WERI-Rb-1 (cell line): ENCODE data around the gene MPEG1.

Experiments used
- DNase-seq: peaks from one replicate; pipeline ENCODE4 v3.0.0-alpha.2; 2020
- H3K27ac ChIP-seq: fragments of 250-450 bp; sonication (Bioruptor Pico); 2 replicates; pipeline ENCODE4 v1.5.1; 2020; ENCODE audit warnings: mild to moderate bottlenecking, moderate library complexity
- H3K27me3 ChIP-seq: fragments of 250-450 bp; sonication (Bioruptor Pico); 2 replicates; pipeline ENCODE4 v1.5.1; 2021; ENCODE audit warnings: mild to moderate bottlenecking, low read depth, moderate library complexity; ENCODE audit not compliant: insufficient read depth, severe bottlenecking
- H3K36me3 ChIP-seq: fragments of 250-450 bp; sonication (Bioruptor Pico); 2 replicates; pipeline ENCODE4 v1.5.1; 2020; ENCODE audit warnings: mild to moderate bottlenecking, moderate library complexity
- H3K4me3 ChIP-seq: 2 replicates; pipeline ENCODE4 v1.5.1; 2011; ENCODE audit warnings: low read depth, mild to moderate bottlenecking, control low read depth, low read length
- H3K9me3 ChIP-seq: fragments of 250-450 bp; sonication (Bioruptor Pico); 2 replicates; pipeline ENCODE4 v1.5.1; 2021; ENCODE audit warnings: mild to moderate bottlenecking, moderate library complexity; ENCODE audit not compliant: severe bottlenecking
- TF ChIP-seq, protein P1 (sequence below): IDR thresholded peaks from 2 replicates; pipeline ENCODE4 v1.5.1; 2011; ENCODE audit warnings: low read depth, mild to moderate bottlenecking, control low read depth, inconsistent platforms, low read length

The MPEG1 gene

DNA sequence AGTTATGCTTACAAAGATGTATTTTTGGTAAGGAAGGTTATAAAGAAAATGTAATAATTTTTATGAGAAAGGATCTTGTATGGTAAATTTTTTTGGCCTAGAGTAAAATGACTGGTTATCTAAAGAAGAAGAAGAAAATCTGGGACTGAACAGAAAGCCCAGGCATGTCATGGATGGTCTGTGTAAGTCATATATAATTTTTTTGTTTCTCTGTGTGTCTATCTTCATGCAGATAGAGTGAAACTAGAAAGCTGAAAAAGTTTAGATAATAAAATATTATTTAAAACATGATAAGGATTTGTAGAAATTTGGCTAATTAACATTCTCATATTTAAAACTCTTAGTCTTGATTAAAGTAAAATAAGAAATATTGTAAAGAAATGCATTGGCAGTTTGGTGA is 27.6 kb upstream of the MPEG1 start:
- H3K9me3 ChIP-seq: peaks cover 4% of the 10 kb centered on the region

DNA sequence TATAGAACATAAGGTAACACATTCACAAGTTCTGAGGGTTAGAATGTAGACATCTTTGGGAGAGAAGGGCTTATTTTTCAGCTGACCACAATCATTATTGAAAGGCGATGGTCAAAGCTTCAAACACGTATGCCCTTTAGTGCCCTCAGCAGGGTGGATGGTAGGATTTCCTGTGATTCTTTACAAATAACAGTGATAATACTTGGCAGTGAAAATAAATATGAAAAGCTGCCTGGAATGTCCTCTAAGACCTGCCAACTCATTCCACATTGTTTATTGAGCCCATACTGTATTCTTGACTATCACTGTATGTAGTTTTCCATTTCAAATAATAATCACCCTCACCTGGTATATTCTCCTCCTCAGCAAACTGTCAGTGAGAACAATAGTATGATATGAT is 13.7 kb upstream of the MPEG1 start:
- Histone ChIP-seq H3K9me3 (no peaks in the 10 kb centered on the region), H3K36me3 (no peaks in the 10 kb centered on the region), H3K4me3 (no peak overlapping the region), H3K27ac (no peak overlapping the region), H3K27me3 (peaks cover 69% of the 10 kb centered on the region)
- no peak for DNase-seq
- TF ChIP-seq, protein P1, sequence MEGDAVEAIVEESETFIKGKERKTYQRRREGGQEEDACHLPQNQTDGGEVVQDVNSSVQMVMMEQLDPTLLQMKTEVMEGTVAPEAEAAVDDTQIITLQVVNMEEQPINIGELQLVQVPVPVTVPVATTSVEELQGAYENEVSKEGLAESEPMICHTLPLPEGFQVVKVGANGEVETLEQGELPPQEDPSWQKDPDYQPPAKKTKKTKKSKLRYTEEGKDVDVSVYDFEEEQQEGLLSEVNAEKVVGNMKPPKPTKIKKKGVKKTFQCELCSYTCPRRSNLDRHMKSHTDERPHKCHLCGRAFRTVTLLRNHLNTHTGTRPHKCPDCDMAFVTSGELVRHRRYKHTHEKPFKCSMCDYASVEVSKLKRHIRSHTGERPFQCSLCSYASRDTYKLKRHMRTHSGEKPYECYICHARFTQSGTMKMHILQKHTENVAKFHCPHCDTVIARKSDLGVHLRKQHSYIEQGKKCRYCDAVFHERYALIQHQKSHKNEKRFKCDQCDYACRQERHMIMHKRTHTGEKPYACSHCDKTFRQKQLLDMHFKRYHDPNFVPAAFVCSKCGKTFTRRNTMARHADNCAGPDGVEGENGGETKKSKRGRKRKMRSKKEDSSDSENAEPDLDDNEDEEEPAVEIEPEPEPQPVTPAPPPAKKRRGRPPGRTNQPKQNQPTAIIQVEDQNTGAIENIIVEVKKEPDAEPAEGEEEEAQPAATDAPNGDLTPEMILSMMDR: no peak

More for the DNA sequence above, 27.6 kb upstream of the MPEG1 start:
- no peak overlapping the region for H3K27ac ChIP-seq
- TF ChIP-seq, protein P1: no peak
- DNase-seq: no peak
- H3K4me3 ChIP-seq: no peak overlapping the region
- no peaks in the 10 kb centered on the region for H3K36me3 ChIP-seq
- H3K27me3 ChIP-seq: peaks cover 11% of the 10 kb centered on the region

DNA sequence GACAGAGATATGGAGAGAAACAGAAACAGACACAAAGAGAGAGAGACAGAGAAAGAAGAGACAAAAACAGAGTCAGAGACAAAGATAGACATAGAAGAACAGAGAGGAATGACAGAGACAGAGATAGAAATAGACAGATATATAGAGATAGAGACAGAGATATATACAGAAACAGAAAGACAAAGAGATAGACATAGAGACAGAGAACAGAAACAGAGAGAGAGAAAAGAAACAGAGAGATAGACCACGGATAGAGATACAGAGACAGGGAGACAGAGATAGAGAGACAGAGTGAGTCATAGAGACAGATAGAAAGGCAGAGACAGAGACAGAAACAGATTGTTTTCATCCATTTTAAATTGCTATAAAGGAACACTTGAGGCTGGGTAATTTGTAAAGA is 12.3 kb upstream of the MPEG1 start:
- H3K27ac ChIP-seq: no peak overlapping the region
- H3K27me3 ChIP-seq: peaks cover 72% of the 10 kb centered on the region
- no peak overlapping the region for H3K4me3 ChIP-seq
- no peak for DNase-seq
- TF ChIP-seq, protein P1: no peak
- H3K9me3 ChIP-seq: no peaks in the 10 kb centered on the region
- no peaks in the 10 kb centered on the region for H3K36me3 ChIP-seq

DNA sequence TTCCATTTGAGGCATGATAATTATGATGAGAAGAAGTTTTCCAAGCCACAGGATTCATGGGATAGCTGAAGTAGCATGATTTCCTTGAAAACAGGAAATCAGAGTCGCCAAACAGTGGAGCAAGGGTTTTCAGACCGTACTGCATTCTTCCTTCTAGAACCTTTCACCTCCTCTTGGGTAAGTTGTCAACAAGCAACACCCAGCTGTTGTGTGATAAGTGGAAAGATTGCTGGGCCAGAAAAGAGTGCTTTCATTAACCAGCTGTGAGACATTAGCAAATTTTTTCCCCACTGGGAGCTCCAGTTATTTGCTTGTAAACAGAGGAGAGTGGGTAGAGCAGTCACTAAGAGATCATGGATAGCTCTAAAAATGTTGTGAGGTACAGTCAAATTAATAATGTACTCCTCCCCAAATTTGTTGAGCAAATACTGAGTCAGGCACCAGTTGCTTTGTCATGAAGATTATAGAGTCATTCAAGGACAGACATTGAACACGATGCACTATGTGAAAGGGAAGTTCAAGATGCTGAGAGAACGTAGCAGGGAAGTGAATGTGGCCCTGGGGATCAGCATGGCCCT is 11.7 kb upstream of the MPEG1 start:
- no peaks in the 10 kb centered on the region for H3K36me3 ChIP-seq
- H3K9me3 ChIP-seq: no peaks in the 10 kb centered on the region
- no peak overlapping the region for H3K4me3 ChIP-seq
- DNase-seq: no peak
- TF ChIP-seq, protein P1: no peak
- H3K27ac ChIP-seq: no peak overlapping the region
- peaks cover 66% of the 10 kb centered on the region for H3K27me3 ChIP-seq

DNA sequence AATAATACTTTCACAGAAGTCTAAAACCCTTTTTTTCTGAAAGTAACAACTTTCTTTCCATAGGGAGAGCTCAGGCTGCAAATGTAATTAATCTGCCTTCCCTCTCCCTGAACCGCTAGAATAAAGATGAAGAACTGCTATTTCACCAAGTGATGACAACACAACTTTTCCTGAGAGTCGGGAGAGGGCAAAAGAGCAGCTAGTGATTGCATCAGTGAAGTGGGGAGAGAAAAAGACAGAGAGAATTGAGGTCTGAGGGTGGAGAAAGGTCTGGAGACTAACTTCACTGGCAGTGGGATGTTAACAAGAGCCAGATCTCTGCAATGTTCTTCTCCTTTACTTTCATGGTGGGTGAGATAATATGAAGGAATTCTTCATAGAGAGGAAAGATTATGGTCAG is 10.9 kb upstream of the MPEG1 start:
- Histone ChIP-seq H3K4me3 (no peak overlapping the region), H3K27ac (no peak overlapping the region), H3K36me3 (no peaks in the 10 kb centered on the region), H3K9me3 (no peaks in the 10 kb centered on the region), H3K27me3 (peaks cover 58% of the 10 kb centered on the region)
- DNase-seq: no peak
- TF ChIP-seq, protein P1: no peak

DNA sequence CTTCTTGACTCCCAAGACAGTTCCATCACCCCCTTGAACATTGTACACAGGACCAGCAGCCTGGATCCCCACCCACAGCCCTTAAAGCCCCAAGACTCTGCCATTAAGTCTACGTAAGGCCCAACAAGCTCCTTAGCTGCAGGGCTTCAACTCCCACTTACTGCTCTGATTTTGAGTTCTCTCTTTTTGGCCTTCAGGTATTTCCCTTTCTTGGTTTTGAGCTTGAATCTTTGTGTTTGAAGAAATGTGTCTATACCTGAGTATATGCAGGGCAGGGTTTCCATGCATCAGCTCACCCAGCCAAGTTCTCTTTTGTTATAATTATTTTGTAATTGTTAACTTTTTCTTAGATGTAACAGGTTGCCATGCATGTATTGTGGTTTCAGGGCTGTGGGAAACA is 10.4 kb upstream of the MPEG1 start:
- TF ChIP-seq, protein P1: no peak
- H3K27ac ChIP-seq: no peak overlapping the region

More for the DNA sequence above, 10.4 kb upstream of the MPEG1 start:
- DNase-seq: no peak
- Histone ChIP-seq H3K4me3 (no peak overlapping the region), H3K9me3 (no peaks in the 10 kb centered on the region), H3K27me3 (peaks cover 54% of the 10 kb centered on the region), H3K36me3 (no peaks in the 10 kb centered on the region)
